Dermis microvascular lymphatic vessel endothelial cell (primary cell): ENCODE measurements around the gene CIC. TPM values are rescaled to one million over a fixed set of nuclear protein-coding genes. Genes with fewer than 3 reads are reported as not detected.

Experiments used
- DNase-seq, 2 donors: peaks; one replicate each; pipeline versions ENCODE4 v3.0.0 to v3.0.0-alpha.2; 2010; ENCODE audit warnings: low read depth in 2 of 2
- total RNA-seq: library from RNA; depleted of rRNA; stranded (reverse); fragments of >200 nt; gene quantifications from 2 replicates; pipeline ENCODE4 v1.2.1, GENCODE V29; 2014

Gene CIC
- total RNA-seq, 1 donor from 2014 or later = 8.7 TPM

- DNase-seq = no peak
These were observed 7.2 kb downstream of the CIC start for GRCh38 chr19:42276284-42276683.

GRCh38 chr19:42276821-42277220 lies 7.8 kb downstream of the CIC start:
- DNase-seq = no peak

GRCh38 chr19:42277821-42278451 lies 8.9 kb downstream of the CIC start:
- peak in 1 of 2 donors; percentile 71 for DNase-seq

GRCh38 chr19:42278452-42279154 lies 9.6 kb downstream of the CIC start:
- DNase-seq = no peak

GRCh38 chr19:42279155-42279901 lies 10.3 kb downstream of the CIC start:
- no peak for DNase-seq

- DNase-seq = peak; percentile 56 to 87
These were observed 11.1 kb downstream of the CIC start for GRCh38 chr19:42279902-42280814.

- peak in 1 of 2 donors; percentile 46 for DNase-seq
These were observed 11.7 kb downstream of the CIC start for GRCh38 chr19:42280815-42281145.

GRCh38 chr19:42281146-42281826 lies 12.2 kb downstream of the CIC start:
- peak in 1 of 2 donors; percentile 76 for DNase-seq

- DNase-seq = peak in 1 of 2 donors; percentile 70
These were observed 13.0 kb downstream of the CIC start for GRCh38 chr19:42281827-42282762.

- DNase-seq = no peak
These were observed 13.8 kb downstream of the CIC start for GRCh38 chr19:42282819-42283187.

GRCh38 chr19:42283188-42284065 lies 14.4 kb downstream of the CIC start:
- DNase-seq = peak; percentile 69 to 95

- DNase-seq = peak in 1 of 2 donors; percentile 79
These were observed 15.0 kb downstream of the CIC start for GRCh38 chr19:42284066-42284501.

GRCh38 chr19:42284591-42285341 lies 15.7 kb downstream of the CIC start:
- DNase-seq = no peak

- DNase-seq = peak in 1 of 2 donors; percentile 31
These were observed 16.5 kb downstream of the CIC start for GRCh38 chr19:42285541-42285941.

GRCh38 chr19:42285988-42286348 lies 16.9 kb downstream of the CIC start:
- no peak for DNase-seq

- peak in 1 of 2 donors; percentile 67 for DNase-seq
These were observed 17.4 kb downstream of the CIC start for GRCh38 chr19:42286349-42287016.

- DNase-seq = no peak
These were observed 18.2 kb downstream of the CIC start for GRCh38 chr19:42287017-42287826.
